Ovary (tissue), 3 donors: ENCODE results near the gene SYCP2L.

ENCODE experiments used
- CTCF ChIP-seq, 3 donors: fragments of 450-650 bp in 2 of 3; fragments of 200-600 bp in 1 of 3; IDR thresholded peaks; one replicate each; pipeline versions ENCODE4 v1.5.1 to v1.8.0; 2016 to 2022; ENCODE audit warnings: antibody characterized with exemption in 3 of 3, mild to moderate bottlenecking in 1 of 3
- POLR2A ChIP-seq: fragments of 450-650 bp; IDR thresholded peaks from one replicate; pipeline ENCODE4 v1.6.1; 2017; ENCODE audit warnings: antibody characterized with exemption, mild to moderate bottlenecking, moderate library complexity
- donor health status: DM: no; HTN: no; CAD: no.

DNA sequence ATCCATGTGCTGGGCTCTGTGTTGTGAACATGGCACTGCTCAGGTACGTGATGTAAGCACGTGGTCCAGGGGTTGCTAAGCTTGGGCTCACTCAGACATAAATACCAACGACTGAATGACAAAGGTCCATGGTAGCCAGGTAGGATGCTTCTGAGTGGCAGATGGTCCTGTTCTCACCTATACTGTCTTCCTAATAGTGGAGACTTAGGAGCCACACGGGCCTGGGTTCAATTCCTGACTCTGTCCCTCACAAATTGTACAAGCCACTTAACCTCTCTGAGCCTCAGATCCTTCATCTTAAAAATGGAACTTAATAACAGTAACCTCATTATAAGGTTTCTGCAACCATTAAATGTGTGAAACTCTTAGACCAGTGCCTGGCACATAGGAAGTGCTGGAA, 11.8 kb upstream of the SYCP2L start:
- TF ChIP-seq POLR2A (no peak), CTCF (IDR thresholded peaks at IDR 0.05) (no peak)
